H9 (cell line): ENCODE results near the gene SUFU. TPM values are rescaled to one million over a fixed set of nuclear protein-coding genes. Genes with fewer than 3 reads are reported as not detected.

Source experiments
- DNase-seq: peaks from one replicate; pipeline ENCODE4 v3.0.0-alpha.2; 2017
- H2AFZ ChIP-seq: one replicate; pipeline ENCODE4 v1.6.1; 2013; ENCODE audit warnings: mild to moderate bottlenecking, low read length, control low read depth, moderate library complexity
- H2AK5ac ChIP-seq: 2 replicates; pipeline ENCODE4 v1.6.1; 2013; ENCODE audit warnings: low read length, control low read depth, mixed read lengths; ENCODE audit not compliant: insufficient read length
- H2BK120ac ChIP-seq: one replicate; pipeline ENCODE4 v1.6.1; 2013; ENCODE audit warnings: low read depth, mild to moderate bottlenecking, low read length, control low read depth, inconsistent platforms; ENCODE audit not compliant: poor library complexity, severe bottlenecking
- H2BK12ac ChIP-seq: 2 replicates; pipeline ENCODE4 v1.6.1; 2013; ENCODE audit warnings: low read length, control low read depth, mixed read lengths, low read depth; ENCODE audit not compliant: insufficient read length
- H2BK15ac ChIP-seq: 2 replicates; pipeline ENCODE4 v1.6.1; 2013; ENCODE audit warnings: low read depth, low read length, control low read depth
- H2BK20ac ChIP-seq: one replicate; pipeline ENCODE4 v1.6.1; 2013; ENCODE audit warnings: low read depth, mild to moderate bottlenecking, low read length, control low read depth, inconsistent platforms; ENCODE audit not compliant: poor library complexity, severe bottlenecking
- H2BK5ac ChIP-seq: 2 replicates; pipeline ENCODE4 v1.6.1; 2013; ENCODE audit warnings: low read length, control low read depth, mixed read lengths; ENCODE audit not compliant: insufficient read length
- H3K14ac ChIP-seq: 2 replicates; pipeline ENCODE4 v1.6.1; 2013; ENCODE audit warnings: low read length, control low read depth; ENCODE audit not compliant: insufficient read depth
- H3K18ac ChIP-seq: 2 replicates; pipeline ENCODE4 v1.6.1; 2013; ENCODE audit warnings: low read depth, mild to moderate bottlenecking, mixed read lengths, low read length, control low read depth; ENCODE audit not compliant: insufficient read length
- H3K23ac ChIP-seq: 2 replicates; pipeline ENCODE4 v1.6.1; 2013; ENCODE audit warnings: low read length, control low read depth, mixed read lengths, low read depth; ENCODE audit not compliant: insufficient read length
- H3K23me2 ChIP-seq: 2 replicates; pipeline ENCODE4 v1.6.1; 2013; ENCODE audit warnings: low read depth, mild to moderate bottlenecking, mixed read lengths, low read length, control low read depth; ENCODE audit not compliant: insufficient read length, poor library complexity, severe bottlenecking
- H3K27ac ChIP-seq: 2 replicates; pipeline ENCODE4 v1.5.1; 2013; ENCODE audit warnings: low read length, control low read depth, mixed read lengths, low read depth; ENCODE audit not compliant: insufficient read length
- H3K27me3 ChIP-seq: 2 replicates; pipeline ENCODE4 v1.6.1; 2013; ENCODE audit warnings: low read length, control low read depth, inconsistent platforms; ENCODE audit not compliant: insufficient read depth
- H3K4ac ChIP-seq: 2 replicates; pipeline ENCODE4 v1.6.1; 2013; ENCODE audit warnings: low read depth, mild to moderate bottlenecking, control low read depth, inconsistent platforms, low read length, moderate library complexity
- H3K4me1 ChIP-seq: 2 replicates; pipeline ENCODE4 v1.6.1; 2013; ENCODE audit warnings: low read length, control low read depth, inconsistent platforms; ENCODE audit not compliant: insufficient read depth
- H3K4me2 ChIP-seq: 2 replicates; pipeline ENCODE4 v1.6.1; 2013; ENCODE audit warnings: low read length, control low read depth, mixed read lengths; ENCODE audit not compliant: insufficient read length, insufficient read depth
- H3K56ac ChIP-seq: 2 replicates; pipeline ENCODE4 v1.6.1; 2013; ENCODE audit warnings: low read depth, mild to moderate bottlenecking, mixed read lengths, low read length, control low read depth; ENCODE audit not compliant: insufficient read length
- H3K79me1 ChIP-seq: 2 replicates; pipeline ENCODE4 v1.6.1; 2013; ENCODE audit warnings: low read depth, mild to moderate bottlenecking, moderate library complexity, low read length, control low read depth, inconsistent platforms; ENCODE audit not compliant: insufficient read depth, poor library complexity, severe bottlenecking
- H3K79me2 ChIP-seq: 2 replicates; pipeline ENCODE4 v1.6.1; 2013; ENCODE audit warnings: low read length, control low read depth, inconsistent platforms; ENCODE audit not compliant: insufficient read depth
- H3K9ac ChIP-seq: 2 replicates; pipeline ENCODE4 v1.6.1; 2013; ENCODE audit warnings: low read length, control low read depth, mixed read lengths; ENCODE audit not compliant: insufficient read length; ENCODE audit errors: extremely low read depth
- H3K9me3 ChIP-seq: one replicate; pipeline ENCODE4 v1.6.1; 2013; ENCODE audit warnings: low read depth, low read length, inconsistent platforms; ENCODE audit not compliant: control insufficient read depth
- H3T11ph ChIP-seq: one replicate; pipeline ENCODE4 v1.6.1; 2013; ENCODE audit warnings: mild to moderate bottlenecking, low read length, control low read depth, inconsistent platforms
- H4K20me1 ChIP-seq: one replicate; pipeline ENCODE4 v1.6.1; 2013; ENCODE audit not compliant: control insufficient read depth, insufficient read length, insufficient read depth
- H4K5ac ChIP-seq: 2 replicates; pipeline ENCODE4 v1.6.1; 2013; ENCODE audit warnings: low read depth, mild to moderate bottlenecking, mixed read lengths, low read length, control low read depth; ENCODE audit not compliant: insufficient read length
- H4K8ac ChIP-seq: replicated peaks from 2 replicates; pipeline ENCODE4 v1.6.1; 2013; ENCODE audit warnings: low read length, control low read depth, mixed read lengths, low read depth; ENCODE audit not compliant: insufficient read length
- H4K91ac ChIP-seq: 2 replicates; pipeline ENCODE4 v1.6.1; 2013; ENCODE audit warnings: low read depth, mild to moderate bottlenecking, moderate library complexity, mixed read lengths, low read length, control low read depth; ENCODE audit not compliant: insufficient read length
- H3K27ac Mint-ChIP-seq, 3 experiments: 2 replicates in 2 of 3; 3 replicates in 1 of 3; pipeline ENCODE4 v1.8.0; 2020 to 2021; ENCODE audit warnings: mixed read lengths in 3 of 3, mild to moderate bottlenecking in 1 of 3, moderate library complexity in 1 of 3
- H3K27me3 Mint-ChIP-seq: 2 replicates; pipeline ENCODE4 v1.8.0; 2021; ENCODE audit warnings: low read depth, mild to moderate bottlenecking, moderate library complexity, mixed read lengths
- H3K36me3 Mint-ChIP-seq, 3 experiments: 2 replicates in 2 of 3; 3 replicates in 1 of 3; pipeline ENCODE4 v1.8.0; 2020 to 2021; ENCODE audit warnings: low read depth in 3 of 3, mixed read lengths in 3 of 3; ENCODE audit not compliant: insufficient read depth in 1 of 3
- H3K4me1 Mint-ChIP-seq, 2 experiments: 2 replicates each; pipeline ENCODE4 v1.8.0; 2020; ENCODE audit warnings: mixed read lengths in 2 of 2
- H3K4me3 Mint-ChIP-seq, 2 experiments: 2 replicates in 1 of 2; 3 replicates in 1 of 2; pipeline ENCODE4 v1.8.0; 2020 to 2021; ENCODE audit warnings: mild to moderate bottlenecking in 2 of 2, mixed read lengths in 2 of 2, moderate library complexity in 1 of 2
- H3K9me3 Mint-ChIP-seq, 2 experiments: 2 replicates in 1 of 2; 3 replicates in 1 of 2; pipeline ENCODE4 v1.8.0; 2020; ENCODE audit warnings: mild to moderate bottlenecking in 2 of 2, mixed read lengths in 2 of 2, moderate library complexity in 1 of 2
- CTCF ChIP-seq: fragments of 200-600 bp; sonication (generic); conservative IDR thresholded peaks from 3 replicates; pipeline ENCODE4 v1.8.0; 2021; ENCODE audit warnings: antibody characterized with exemption, mild to moderate bottlenecking
- WGBS: extraction: QIAGEN DNeasy Blood & Tissue Kit; methylation state at CpG from one replicate; pipeline ENCODE4 v1.1.7; 2013; ENCODE audit warnings: missing lambda C conversion rate, low lambda C conversion rate, mixed read lengths; ENCODE audit not compliant: insufficient read length; ENCODE audit errors: extremely low coverage; 5-methylcytosine and 5-hydroxymethylcytosine counted together
- total RNA-seq: library from RNA; stranded (reverse); gene quantifications from 2 replicates; pipeline ENCODE4 v1.2.1, GENCODE V29; 2021

SUFU gene
- total RNA-seq, 1 experiment from 2014 or later = 9.5 TPM

- no peak within 1 kb of the TSS for H2BK20ac ChIP-seq
Measured at GRCh38 chr10:102502337-102503151, 1.2 kb upstream of the SUFU start, which contains the start of gene ACTR1A. ACTR1A (minus strand) TSS chr10:102502712; CDS start chr10:102502647, 65 bp downstream.

More at GRCh38 chr10:102502337-102503151, 1.2 kb upstream of the SUFU start, which contains the start of gene ACTR1A:
- Histone ChIP-seq H3K4me1 (no peaks in the 10 kb centered on the region), H2BK5ac (no peak within 1 kb of the TSS), H3K23me2 (peaks cover 3% of the 10 kb centered on the region), H2BK120ac (no peak within 1 kb of the TSS), H3T11ph (no peak within 1 kb of the TSS), H3K18ac (peak within 1 kb of the TSS; percentile 24), H4K91ac (no peak within 1 kb of the TSS), H2AK5ac (no peak within 1 kb of the TSS), H3K4me2 (peak within 1 kb of the TSS; percentile 96), H3K23ac (no peak within 1 kb of the TSS), H2AFZ (no peak within 1 kb of the TSS), H3K9ac (peak within 1 kb of the TSS; percentile 88), H3K79me2 (no peaks in the 10 kb centered on the region; the same call in 1 of the 2 replicates), H3K4ac (no peak within 1 kb of the TSS), H4K20me1 (no peaks in the 10 kb centered on the region), H3K56ac (no peak within 1 kb of the TSS), H2BK12ac (no peak within 1 kb of the TSS), H3K79me1 (no peaks in the 10 kb centered on the region), H4K8ac (no peak within 1 kb of the TSS), H3K27me3 (peaks cover 4% of the 10 kb centered on the region; the same call in 1 of the 2 replicates), H2BK15ac (no peak within 1 kb of the TSS), H4K5ac (no peak within 1 kb of the TSS), H3K14ac (peak within 1 kb of the TSS; percentile 10; the same call in 1 of the 2 replicates), H3K9me3 (no peaks in the 10 kb centered on the region), H3K27ac (no peak within 1 kb of the TSS)
- peaks cover 3 to 15% (median 10%) of the 10 kb centered on the region in 3 experiments for H3K36me3 Mint-ChIP-seq
- no peak for TF ChIP-seq CTCF
- DNase-seq = peak; percentile 99
- WGBS = no CpG with 5 or more reads among the region's 42 CpGs
- no peak within 1 kb of the TSS for H3K4me3 Mint-ChIP-seq
- H3K4me1 Mint-ChIP-seq = peaks cover 8 to 9% of the 10 kb centered on the region in 2 experiments
- peaks cover 31% of the 10 kb centered on the region for H3K27me3 Mint-ChIP-seq
- H3K9me3 Mint-ChIP-seq = no peaks in the 10 kb centered on the region; a peak in 1 of 5 replicates
- H3K27ac Mint-ChIP-seq = no peak within 1 kb of the TSS
